DND-41 (cell line): ENCODE data around the gene CPNE4.

ENCODE experiments used
- CTCF ChIP-seq: IDR thresholded peaks from 2 replicates; pipeline ENCODE4 v1.5.1; 2012; ENCODE audit warnings: borderline replicate concordance, low read length, moderate library complexity, mild to moderate bottlenecking; ENCODE audit not compliant: poor library complexity, severe bottlenecking; ENCODE audit errors: extremely low read depth
- EZH2 ChIP-seq: IDR thresholded peaks from 3 replicates; pipeline ENCODE4 v1.6.1; 2012; ENCODE audit warnings: borderline replicate concordance, low read depth, mild to moderate bottlenecking, moderate library complexity, low read length, inconsistent platforms; ENCODE audit not compliant: severe bottlenecking

DNA sequence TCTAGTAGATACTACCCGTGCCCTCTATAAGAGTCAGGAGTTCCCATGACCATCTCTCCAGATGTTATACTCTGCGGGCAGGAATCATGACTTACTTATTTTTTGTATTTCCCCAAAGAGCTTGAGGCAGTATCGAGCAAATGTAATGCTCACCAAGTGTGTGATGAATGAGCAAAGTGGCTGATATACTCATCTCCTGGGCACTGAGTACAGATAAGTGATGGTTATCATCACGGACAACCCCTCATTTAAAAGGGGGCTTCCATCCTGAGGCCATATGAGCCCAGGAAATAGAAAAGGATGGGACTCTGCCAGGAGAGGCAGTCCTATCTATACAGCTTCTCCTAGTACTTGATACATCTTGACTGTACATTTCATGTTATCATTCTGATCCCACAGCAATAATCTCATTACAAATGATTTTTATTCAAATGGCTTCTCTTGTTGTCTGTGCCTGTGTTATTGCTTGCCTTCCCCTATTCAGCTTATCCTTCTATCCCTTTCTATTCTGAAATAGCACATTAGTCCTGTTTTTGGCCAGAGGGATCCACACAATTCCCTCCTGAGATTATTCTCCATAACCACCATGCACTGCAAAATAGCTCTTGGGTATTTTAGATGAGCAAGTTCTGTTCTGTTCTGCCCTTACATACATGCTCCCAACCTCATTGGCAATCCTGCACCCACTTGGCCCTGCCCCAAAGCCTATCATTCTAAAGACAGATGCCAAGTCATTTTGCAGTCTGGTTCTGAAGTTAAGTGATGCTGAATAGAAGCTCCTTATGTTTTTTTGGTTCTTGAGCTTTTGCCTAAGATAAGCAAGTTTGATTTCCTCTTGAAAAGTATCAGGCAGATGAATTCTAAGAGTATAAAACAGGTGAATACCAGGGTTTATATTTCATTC is 484.0 kb downstream of the CPNE4 start:
- TF ChIP-seq CTCF (no peak), EZH2 (no peak)
